ENCODE measurements around the gene RPL31. TPM values are rescaled to one million over a fixed set of nuclear protein-coding genes. Genes with fewer than 3 reads are reported as not detected.
A peak's percentile ranks its signal among the peaks of the same experiment; 100 is the strongest.

The RPL31 gene
- total RNA-seq = 100 to 1,000 TPM; 511 to 520 TPM

- ATAC-seq (ENCODE audit: insufficient number of reproducible peaks, low FRiP score, low read depth) (peak; percentile 97), DNase-seq (ENCODE audit: low spot score) (peak; percentile 96)
- no peak for TF ChIP-seq CTCF (IDR thresholded peaks at IDR 0.05)
- H3K4me3 ChIP-seq = peak within 1 kb of the TSS; percentile 96
- peak within 1 kb of the TSS; percentile 80 to 88 for H3K27ac ChIP-seq
- H3K36me3 ChIP-seq = peaks cover 28% of the 10 kb centered on the region
- no peaks in the 10 kb centered on the region for H3K27me3 ChIP-seq (replicated peaks; ENCODE audit: insufficient read depth)
- no peaks in the 10 kb centered on the region for H3K9me3 ChIP-seq
- H3K4me1 ChIP-seq (ENCODE audit: control insufficient read depth in 1 of 2, low read depth in 2 of 2) = peaks cover 4 to 22% of the 10 kb centered on the region in 2 donors
These were observed at the start of gene RPL31 for GRCh38 chr2:101001691-101002561. Gene RPL31, plus strand, starts transcription at chr2:101002289. Its CDS starts 413 bp downstream, at chr2:101002702.

DNA sequence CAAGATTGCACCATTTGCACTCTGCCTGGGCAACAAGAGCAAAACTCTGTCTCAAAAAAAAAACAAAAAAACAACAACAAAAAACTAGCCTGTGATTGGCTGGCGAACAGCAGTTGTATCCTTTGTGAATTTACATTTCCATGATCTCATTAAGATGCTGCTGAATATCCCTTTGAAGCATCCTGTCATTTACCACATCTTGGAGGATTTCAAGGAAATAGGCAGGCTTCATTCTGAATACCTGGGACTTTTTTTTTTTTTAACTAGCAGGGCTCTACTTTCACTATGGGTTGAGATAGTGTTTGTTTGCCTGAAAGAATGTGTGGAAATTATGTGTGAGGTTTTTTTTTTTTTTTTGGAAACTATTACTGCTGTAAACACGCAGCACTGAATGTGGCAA is 49.6 kb upstream of the RPL31 start:
- no peak for DNase-seq (ENCODE audit: low spot score)
- H3K27me3 ChIP-seq (replicated peaks; ENCODE audit: insufficient read depth) = no peaks in the 10 kb centered on the region
- H3K9me3 ChIP-seq = no peaks in the 10 kb centered on the region
- ATAC-seq (ENCODE audit: insufficient number of reproducible peaks, low FRiP score, low read depth) = no peak
- no peak for TF ChIP-seq CTCF (IDR thresholded peaks at IDR 0.05)
- H3K4me1 ChIP-seq (ENCODE audit: control insufficient read depth in 1 of 2, low read depth in 2 of 2) = peaks cover 0 to 1% of the 10 kb centered on the region in 2 donors
- H3K36me3 ChIP-seq = peaks cover 5% of the 10 kb centered on the region
- no peak overlapping the region for H3K4me3 ChIP-seq
- H3K27ac ChIP-seq = no peak overlapping the region

DNA sequence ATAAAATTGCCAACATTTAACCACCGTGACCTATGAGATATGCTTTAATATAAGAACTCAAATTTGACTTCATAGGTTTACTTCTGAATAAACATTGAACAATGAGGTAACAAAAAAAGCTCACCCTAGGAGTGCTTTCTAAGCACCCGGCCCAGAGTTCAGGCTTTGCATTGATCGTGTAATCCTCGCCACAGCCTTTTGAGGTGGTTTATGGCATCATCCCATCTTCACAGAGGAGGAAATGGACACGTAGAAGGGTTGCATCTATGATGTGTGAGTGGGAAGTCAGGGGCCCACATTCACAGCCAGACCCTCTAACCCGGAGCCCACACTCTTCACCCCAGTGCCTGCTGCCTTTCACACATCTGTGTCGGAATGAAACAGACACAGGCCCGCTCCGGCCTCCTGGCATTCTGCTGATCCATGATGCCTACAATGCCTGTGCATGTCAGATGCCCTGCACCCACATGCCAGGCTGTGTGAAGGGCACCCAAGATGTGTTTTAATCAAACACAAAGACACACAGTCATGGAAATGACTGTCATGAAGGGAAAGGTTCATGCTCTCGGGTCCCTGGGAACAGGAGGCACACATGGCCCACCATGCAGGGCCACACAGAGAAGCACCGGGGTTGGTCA is 48.6 kb upstream of the RPL31 start:
- no peaks in the 10 kb centered on the region for H3K27me3 ChIP-seq (replicated peaks; ENCODE audit: insufficient read depth)

DNA sequence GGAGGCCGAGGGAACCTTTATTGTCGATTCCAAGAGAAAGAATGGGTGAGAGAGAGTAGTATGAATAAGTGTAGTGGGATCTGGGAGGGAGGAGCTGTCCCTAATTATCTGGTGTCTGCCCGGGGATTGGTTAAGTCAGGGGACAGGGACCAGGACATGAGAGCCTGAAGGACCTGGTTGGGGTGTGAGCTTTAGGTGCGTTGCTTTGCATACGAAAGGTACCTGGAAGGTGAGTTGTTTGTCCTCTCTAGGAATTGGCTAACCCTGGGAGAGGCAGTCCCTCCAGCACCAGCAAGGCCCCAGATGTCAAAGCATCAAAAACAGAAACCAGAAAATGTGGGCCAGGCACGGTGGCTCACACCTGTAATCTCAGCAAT is 48.1 kb upstream of the RPL31 start:
- peaks cover 4 to 14% of the 10 kb centered on the region in 2 donors for H3K4me1 ChIP-seq (ENCODE audit: control insufficient read depth in 1 of 2, low read depth in 2 of 2)
- peaks cover 2% of the 10 kb centered on the region for H3K36me3 ChIP-seq
- ATAC-seq (ENCODE audit: insufficient number of reproducible peaks, low FRiP score, low read depth) = no peak
- H3K9me3 ChIP-seq = no peaks in the 10 kb centered on the region
- no peak for DNase-seq (ENCODE audit: low spot score)
- no peak overlapping the region for H3K27ac ChIP-seq
- no peak for TF ChIP-seq CTCF (IDR thresholded peaks at IDR 0.05)
- no peaks in the 10 kb centered on the region for H3K27me3 ChIP-seq (replicated peaks; ENCODE audit: insufficient read depth)
- H3K4me3 ChIP-seq = no peak overlapping the region

More for the DNA sequence above, 48.6 kb upstream of the RPL31 start:
- Histone ChIP-seq H3K27ac (no peak overlapping the region), H3K9me3 (no peaks in the 10 kb centered on the region), H3K4me1 (ENCODE audit: control insufficient read depth in 1 of 2, low read depth in 2 of 2) (peaks cover 4 to 9% of the 10 kb centered on the region in 2 donors), H3K4me3 (no peak overlapping the region), H3K36me3 (peaks cover 5% of the 10 kb centered on the region)
- ATAC-seq (ENCODE audit: insufficient number of reproducible peaks, low FRiP score, low read depth) (no peak), DNase-seq (ENCODE audit: low spot score) (no peak)
- no peak for TF ChIP-seq CTCF (IDR thresholded peaks at IDR 0.05)

DNA sequence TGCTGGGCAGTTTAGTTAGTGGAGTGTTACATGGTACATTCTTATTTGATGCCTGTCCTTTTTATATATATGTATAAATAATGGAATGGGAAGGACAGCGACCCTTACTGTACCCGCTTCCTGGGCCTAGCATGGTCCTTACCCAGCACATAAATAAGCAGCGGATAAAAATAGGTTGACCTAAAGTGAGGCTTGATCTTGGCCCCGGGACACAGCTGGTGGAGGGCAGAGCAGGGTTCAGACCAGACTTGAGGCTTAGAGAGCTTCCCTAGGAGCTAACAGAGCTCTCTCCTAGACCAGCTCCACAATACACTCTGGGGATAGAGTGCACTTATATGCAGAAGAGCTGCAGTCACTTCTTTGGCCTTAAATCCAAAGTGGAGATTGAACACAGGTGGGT is 46.9 kb upstream of the RPL31 start:
- no peak for ATAC-seq (ENCODE audit: insufficient number of reproducible peaks, low FRiP score, low read depth)
- TF ChIP-seq CTCF (IDR thresholded peaks at IDR 0.05) = no peak
- H3K27ac ChIP-seq = no peak overlapping the region
- no peaks in the 10 kb centered on the region for H3K36me3 ChIP-seq
- DNase-seq (ENCODE audit: low spot score) = no peak
- peaks cover 4 to 19% of the 10 kb centered on the region in 2 donors for H3K4me1 ChIP-seq (ENCODE audit: control insufficient read depth in 1 of 2, low read depth in 2 of 2)
- no peak overlapping the region for H3K4me3 ChIP-seq
- no peaks in the 10 kb centered on the region for H3K27me3 ChIP-seq (replicated peaks; ENCODE audit: insufficient read depth)
- H3K9me3 ChIP-seq = no peaks in the 10 kb centered on the region
